Embryonic facial prominence (tissue), 1 donor: ENCODE data around the gene DYNC1LI2.
"Not testable (repeated sequence)": the region's sequence is repeated elsewhere in the genome, so short reads cannot be mapped to it uniquely, and the experiment has no call there.

Source experiments
- DNase-seq: peaks from one replicate; pipeline ENCODE4 v3.0.0-alpha.2; 2016; ENCODE audit errors: extremely low spot score

The DYNC1LI2 gene

DNA sequence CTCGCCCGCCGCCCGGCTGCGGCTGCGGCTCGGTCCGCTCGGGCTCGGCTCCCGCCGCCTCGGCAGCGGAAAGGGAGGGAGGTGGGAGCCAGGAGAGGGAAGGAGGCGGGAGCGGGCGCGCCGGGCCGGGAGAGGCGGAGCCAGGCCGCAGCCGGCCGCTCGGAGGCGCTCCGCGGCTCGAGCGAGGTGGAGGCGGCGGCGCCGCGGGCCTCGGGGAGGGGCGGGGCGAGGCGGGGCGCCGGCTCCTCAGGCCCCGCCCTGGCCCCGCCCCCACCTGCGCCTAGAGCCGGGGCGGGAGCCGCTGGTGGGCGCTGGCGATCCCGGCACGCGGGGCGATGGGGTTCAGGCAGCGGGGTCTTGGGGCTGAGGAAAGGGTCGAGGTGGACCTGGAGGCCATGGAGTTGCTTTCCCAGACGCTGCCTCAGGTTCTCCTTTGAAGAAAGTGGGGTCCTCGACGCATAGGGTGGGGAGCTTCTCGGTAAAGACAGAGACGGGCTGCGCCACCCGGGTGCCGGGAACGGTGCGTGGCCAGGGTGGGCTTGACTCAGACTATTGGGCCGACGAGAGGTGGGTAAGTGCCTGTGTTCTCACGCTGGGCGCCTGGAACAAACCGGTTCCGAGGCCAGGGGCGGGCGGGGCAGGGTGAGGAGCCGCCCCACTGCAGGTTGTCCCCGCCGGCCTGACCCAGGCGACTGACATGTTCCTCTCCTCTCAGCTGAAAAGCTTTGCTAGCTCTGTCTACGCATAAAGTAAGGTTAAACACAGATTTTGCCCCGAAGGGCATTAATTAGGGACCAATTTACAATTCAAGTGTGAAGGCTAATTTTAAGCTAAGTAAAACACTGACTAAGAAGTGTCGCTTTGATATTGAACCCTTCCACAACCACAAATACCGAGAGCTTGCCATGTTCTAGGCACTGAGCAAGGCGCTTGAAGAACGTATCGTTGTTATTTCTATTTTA lies 54.5 kb downstream of the DYNC1LI2 start, which contains the start of gene CMTM4:
Gene CMTM4, minus strand, starts transcription at position 75 of the 962 bp plus-strand sequence. CDS start 218 bp downstream, outside the sequence.
- peak; percentile 82 for DNase-seq

DNA sequence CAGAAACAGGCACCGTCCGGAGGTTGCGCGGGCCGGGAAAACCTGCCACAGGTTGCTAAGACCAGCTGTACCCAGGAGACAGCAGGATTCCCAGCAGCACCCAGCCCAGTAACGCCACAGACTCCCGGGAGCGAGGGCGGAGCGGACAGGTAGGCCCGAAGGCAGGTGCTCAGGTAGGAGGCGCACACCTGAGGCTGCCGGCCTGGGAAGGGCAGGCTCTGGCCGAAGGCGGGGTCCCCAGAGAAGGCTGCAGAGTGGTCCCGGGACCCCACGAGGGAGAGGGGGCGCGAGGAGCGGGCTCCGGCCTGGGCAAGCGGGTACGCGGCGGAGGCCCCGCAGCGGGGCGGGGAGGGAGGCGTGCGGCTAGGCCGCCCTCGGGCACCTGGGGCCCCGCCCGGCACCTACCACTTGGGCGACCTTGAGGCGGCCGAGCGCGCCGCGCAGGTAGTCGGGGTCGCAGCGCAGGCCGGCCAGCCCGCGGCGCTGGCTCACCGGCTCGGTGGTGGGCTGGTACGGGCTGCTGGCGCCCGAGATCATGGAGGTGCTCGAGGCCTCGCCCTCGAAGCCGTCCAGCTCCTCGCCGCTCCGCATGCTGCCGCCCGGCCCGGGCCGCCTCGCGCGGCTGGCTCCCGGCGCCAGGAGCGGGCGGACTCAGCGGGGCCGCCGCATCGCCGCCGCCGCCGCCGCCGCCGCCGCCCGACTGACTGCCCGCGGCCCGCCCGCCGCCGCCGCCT lies 55.3 kb downstream of the DYNC1LI2 start:
- no peak for DNase-seq

DNA sequence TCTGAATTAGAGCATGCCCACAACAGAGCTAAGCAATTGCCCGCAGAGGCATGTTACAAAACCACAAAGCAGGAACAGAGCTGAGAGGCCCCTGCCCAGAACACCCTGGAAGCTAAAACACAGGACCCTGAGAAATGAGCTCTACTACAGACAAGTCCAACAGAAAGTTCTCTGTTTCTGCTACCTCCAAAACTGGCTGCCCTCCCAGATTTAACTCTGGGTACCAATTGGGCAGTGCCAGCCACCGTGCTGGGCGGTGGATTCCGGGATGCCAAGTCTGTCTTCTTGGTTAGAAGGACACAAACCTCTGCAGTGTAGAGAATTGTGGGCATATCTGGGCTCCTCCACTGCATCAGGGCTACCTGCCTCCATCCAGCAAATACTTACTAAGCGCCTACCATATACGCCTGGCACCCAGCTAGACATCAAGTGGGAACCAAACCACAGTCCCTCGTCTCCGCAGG lies 55.9 kb downstream of the DYNC1LI2 start:
- no peak for DNase-seq

DNA sequence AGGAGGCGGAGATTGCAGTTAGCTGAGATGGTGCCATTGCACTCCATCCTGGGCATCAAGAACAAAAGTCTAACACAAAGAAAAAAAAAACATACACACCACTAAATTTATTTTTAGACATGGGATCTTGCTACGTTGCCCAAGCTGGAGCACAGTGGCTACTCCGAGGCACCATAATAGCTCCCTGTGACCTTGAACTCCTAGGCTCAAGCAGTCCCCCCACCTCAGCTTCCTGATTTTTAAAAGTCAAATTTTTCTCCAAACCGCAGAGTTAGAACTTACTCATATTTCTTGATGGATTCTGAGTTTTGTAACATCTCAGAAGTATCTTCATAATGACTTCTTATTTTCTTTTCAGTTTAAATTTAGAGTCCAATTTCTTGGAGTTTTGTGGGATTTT lies 58.3 kb downstream of the DYNC1LI2 start:
- DNase-seq, result no peak

DNA sequence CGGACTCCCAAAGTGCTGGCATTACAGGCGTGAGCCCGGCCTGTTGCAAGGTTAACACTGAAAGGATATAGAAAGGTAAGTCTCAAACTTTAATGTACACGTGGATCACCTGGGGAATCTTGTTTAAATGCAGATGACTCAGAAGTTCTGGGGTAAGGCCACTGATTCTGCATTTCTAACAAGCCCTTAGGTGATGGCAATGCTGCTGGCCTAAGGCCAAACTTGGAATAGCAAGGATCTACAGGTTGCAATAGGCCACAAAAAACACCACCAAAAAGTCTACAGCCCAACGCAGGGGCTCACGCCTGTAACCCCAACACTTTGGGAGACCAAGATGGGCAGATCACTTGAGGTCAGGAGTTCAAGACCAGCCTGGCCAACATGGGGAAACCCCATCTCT lies 59.1 kb downstream of the DYNC1LI2 start:
- DNase-seq, result no peak

DNA sequence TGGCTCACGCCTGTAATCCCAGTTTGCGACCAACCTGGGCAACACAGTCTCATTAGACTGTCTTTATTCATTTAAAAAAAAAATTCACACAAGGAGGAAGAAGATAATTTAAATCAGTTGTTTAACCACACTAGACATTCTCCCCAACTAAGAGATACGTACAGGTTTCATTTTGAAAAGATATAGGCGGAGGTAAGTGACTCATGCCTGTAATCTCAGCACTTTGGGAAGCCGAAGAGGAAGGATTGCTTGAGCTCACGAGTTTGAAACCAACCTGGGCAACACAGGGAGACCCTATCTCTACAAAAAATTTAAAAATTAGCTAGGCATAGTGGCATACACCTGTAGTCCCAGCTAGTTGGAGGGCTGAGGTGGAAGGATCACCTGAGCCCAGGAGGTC lies 60.2 kb downstream of the DYNC1LI2 start:
- no peak for DNase-seq

DNA sequence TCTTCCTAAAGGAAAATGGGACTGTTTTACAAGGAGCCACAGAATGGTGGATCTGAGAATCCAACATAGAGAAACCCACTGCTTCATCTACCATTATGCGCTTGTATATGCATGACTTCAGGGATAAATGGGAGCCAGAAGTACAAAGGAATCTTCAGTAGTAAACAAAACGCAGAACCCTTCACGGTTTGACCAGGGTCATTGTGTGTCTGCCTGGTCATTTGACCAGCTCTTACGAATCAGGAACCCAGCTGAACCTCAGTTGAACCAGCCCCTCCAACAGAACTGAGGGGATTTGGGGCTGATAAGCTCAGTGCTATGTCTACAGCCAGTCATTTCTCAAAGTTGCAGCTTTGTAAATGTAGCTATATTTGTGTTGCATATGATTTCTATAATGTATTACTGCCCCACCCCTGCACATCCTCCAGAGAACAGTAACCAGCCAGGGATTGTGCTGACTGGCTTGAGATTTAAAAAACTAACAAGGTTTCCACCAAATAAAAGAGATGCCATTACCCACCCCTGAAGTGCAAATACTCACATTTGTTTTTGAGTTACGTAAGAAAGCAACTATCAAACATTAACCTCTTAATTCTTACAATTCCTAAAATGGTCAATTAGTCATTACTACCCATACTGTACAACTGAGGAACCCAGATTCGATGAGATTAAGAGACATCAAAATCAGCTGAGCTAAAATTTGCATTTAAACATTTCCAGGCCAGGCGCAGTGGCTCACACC lies 61.1 kb downstream of the DYNC1LI2 start:
- no peak for DNase-seq

DNA sequence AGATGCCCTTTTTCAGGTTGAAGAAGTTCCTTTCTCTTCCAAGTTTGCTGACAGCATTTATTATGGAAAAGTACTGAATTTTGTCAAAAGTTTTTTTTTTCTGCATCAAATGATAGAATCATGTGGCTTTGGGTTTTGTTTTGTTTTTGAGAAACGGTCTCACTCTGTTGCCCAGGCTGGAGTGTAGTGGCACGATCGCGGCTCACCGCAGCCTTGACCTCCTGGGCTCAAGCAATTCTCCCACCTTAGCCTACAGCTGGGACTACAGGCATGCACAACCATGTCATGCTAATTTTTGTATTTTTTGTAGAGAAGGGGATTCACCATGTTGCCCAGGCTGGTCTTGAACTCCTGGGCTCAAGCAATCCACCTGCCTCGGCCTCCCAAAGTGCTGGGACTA lies 62.1 kb downstream of the DYNC1LI2 start:
- no peak for DNase-seq

DNA sequence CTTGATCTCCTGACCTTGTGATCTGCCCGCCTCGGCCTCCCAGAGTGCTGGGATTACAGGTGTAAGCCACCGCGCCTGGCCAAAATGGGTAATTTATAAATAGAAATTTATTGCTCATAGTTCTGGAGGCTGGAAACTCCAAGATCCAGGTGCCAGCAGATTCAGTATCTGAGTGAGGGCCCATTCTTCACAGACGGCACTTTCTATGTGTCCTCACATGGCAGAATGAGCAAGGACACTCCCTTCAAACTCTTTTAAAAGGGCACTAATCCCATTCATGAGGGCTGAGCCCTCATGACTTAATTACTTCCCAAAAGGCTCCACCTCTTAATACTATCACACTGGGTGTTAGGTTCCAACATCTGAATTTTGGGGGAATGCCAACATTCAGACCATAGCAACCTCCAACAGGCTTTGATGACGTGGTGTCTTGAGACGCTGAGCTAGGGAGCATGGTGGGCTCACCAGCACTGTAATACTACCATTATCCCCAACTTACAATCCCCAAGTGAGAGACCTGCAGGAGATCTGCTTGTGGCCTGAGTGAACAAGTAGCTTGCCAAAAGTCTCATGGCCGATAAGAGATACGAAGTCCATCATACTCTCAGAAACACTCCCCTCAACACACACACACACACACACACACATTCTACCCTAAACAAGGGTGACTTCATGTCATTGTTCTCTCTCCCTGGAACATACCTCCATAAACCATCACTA lies 63.3 kb downstream of the DYNC1LI2 start:
- DNase-seq, result no peak

DNA sequence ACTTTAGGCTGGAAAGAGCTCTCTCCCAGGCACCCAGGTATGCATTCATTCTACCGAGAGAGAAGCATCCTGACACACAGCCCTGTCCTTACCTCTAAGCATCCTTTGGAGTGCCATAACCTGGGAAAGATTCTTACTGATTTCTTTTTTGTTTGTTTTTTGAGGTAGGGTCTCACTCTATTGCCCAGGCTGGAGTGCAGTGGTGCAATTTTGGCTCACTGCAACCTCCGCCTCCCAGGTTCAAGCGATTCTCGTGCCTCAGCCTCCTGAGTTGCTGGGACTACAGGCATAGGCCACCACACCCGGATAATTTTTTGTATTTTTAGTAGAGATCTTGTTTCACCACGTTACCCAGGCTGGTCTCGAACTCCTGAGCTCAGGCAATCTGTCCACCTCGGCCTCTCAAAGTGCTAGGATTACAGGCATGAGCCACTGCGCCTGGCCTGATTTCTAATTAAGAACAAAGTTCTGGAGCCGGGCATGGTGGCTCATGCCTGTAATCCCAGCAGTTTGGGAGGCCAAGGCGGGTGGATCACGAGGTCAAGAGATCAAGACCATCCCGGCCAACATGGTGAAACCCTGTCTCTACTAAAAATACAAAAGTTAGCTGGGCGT lies 65.8 kb downstream of the DYNC1LI2 start:
- not testable (repeated sequence) for DNase-seq

DNA sequence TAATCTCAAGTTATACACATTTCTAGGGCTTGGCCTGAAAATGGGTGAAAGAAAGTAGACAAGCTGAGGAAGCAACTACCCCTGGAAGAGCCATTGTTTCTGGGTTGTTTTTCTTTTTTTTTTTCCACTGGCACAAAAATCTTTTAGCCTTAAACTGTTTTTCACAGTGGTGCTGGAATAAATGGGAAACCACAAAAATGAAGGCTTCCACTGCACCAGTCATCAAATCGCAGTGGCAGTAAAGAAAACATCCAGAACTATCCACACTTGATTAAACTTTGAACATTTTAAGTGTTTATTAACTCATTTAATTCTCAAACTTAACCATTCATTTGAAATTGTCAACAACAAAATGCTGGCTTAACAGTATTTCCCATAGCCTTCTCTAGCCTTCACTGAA lies 69.1 kb downstream of the DYNC1LI2 start:
- no peak for DNase-seq

DNA sequence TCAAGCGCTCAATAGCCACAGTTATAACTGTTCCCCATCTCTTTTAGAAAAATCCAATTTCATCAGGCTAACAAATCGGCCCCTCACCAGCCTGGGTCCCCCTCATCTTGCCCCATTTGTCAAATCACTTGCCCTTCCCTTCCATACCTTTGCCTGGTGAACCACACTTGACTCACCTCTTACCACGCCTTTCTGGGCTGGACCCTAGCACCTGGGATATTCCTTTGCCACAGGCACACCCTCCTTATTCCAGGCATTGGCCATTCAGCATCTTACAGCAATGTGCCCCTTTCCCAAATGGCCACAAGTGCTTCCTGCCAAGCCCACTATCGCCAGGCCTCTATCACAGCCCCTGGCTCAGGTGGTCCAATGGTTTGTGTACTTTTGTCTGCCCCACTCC lies 69.7 kb downstream of the DYNC1LI2 start:
- no peak for DNase-seq

DNA sequence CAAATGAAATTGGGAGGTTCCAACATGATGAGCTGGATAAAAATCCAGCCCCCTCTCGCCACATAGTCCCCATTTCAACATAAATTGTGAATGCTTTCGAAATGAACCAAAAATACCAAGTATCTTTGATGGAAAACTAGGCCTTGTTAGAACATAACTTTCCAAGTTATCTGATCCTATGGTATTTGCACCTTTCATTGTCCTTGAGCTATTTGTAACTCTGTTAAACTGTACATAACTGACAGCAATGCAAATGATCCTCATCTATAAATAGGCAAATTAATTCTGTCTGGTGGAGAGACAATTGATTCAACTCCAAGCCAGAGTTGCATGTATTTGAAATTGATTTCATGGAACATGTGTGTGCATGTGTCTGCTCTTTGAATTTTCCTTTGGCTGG lies 73.1 kb downstream of the DYNC1LI2 start:
- no peak for DNase-seq

DNA sequence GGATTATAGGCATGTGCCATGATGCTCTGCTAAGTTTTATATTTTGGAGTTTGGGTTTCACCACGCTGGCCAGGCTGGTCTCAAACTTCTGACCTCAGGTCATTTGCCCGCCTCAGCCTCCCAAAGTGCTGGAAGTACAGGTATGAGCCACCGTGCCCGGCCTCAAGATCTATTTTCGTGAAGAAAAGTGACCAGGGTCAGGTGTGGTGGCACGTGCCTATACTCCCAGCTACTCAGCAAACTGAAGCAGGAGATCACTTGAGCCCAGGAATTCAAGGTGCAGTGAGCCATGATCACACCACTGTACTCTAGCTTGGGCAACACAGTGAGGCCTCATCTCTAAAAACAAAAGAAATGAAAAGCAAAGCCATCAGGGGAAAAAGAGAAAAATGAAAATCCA lies 73.6 kb downstream of the DYNC1LI2 start:
- DNase-seq, result no peak

DNA sequence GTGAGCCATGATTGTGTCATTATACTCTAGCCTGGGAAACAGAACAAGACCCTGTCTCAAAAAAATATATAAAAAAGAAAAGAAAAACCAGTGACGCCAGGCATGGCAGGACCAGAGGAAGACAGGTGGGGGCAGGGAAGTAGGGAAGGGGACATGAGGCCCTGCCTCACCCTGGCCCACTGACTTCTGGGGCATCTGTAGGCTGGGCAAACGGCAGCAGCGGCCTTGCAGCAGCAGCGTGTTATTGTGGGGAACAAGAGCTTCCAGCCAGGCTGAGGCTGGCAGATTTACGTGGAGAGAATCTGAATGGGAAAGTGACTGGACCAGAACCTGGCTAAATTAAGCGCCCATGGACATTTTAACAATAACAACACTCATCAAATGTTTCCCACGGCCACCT lies 74.2 kb downstream of the DYNC1LI2 start:
- DNase-seq, result no peak

DNA sequence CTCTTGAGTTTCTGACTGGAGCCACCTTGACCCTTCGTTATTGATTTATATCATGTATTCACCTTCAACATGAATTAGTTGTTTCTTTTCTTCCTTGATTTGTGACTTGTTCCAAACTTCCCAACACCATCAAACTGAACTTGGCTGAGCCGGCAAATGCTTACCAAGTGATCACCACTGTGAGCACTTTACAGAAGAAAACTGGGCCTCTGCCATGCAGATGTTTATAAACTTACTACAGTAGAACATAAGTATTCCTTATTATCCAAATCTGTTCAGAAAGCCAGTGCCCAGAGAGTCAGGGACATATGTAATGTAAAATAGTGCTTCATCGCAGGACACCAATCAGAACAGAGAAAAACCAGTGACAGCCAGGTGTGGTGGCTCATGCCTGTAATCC lies 74.8 kb downstream of the DYNC1LI2 start:
- DNase-seq, result no peak

DNA sequence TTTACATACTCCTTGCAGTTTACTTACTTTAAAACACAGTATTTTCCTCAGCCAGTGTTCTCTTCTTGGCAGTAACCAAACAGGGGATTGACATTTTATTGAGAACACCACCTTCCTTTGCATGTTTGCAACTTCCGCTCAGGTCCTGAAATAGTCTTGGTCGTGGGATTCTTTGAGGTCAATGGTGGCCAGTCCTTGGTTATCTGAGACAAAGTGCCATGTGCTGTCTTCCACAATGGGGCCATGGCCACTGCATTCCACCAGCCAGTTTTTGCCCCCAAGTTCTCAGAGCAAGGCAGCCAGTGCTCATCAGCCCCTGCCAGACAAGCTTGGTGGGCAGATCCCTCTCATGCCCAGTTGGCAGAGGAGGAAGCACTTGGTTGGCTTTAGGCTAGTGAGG lies 77.7 kb downstream of the DYNC1LI2 start:
- no peak for DNase-seq
